GM21360 (cell line): ENCODE data around the gene TRAPPC1.

ENCODE experiments used
- ATAC-seq: cut with Tn5 transposase; IDR thresholded peaks from one replicate; pipeline ENCODE4 v1.9.1; 2021; ENCODE audit warnings: mild to moderate bottlenecking, moderate library complexity; ENCODE audit not compliant: unreplicated experiment

Gene TRAPPC1

GRCh38 chr17:7943291-7943690 is 11.5 kb upstream of the TRAPPC1 start:
- no peak for ATAC-seq

- no peak for ATAC-seq
Observed at GRCh38 chr17:7940743-7941142, 9.0 kb upstream of the TRAPPC1 start.

- ATAC-seq: no peak
Observed at GRCh38 chr17:7940034-7940433, 8.3 kb upstream of the TRAPPC1 start.

- no peak for ATAC-seq
Observed at GRCh38 chr17:7935859-7936258, 4.1 kb upstream of the TRAPPC1 start.

DNA sequence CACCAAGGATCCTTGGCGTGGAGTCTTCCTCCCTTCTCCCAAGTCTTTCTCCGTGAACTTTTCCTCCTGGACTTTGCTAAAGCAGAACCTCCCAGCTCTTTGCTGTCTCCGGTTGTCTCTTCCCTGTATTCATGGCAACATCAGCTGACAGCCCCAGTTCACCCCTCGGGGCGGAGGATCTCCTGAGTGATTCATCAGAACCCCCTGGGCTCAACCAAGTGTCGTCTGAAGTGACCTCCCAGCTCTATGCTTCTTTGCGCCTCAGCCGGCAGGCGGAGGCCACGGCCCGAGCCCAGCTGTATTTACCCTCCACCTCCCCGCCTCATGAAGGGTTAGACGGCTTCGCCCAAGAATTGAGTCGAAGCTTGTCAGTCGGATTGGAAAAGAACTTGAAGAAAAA is 1.2 kb upstream of the TRAPPC1 start:
- ATAC-seq: no peak

GRCh38 chr17:7932483-7932891 is 741 bp upstream of the TRAPPC1 start:
- ATAC-seq: no peak

GRCh38 chr17:7930841-7931631 is 710 bp downstream of the TRAPPC1 start:
- no peak for ATAC-seq

DNA sequence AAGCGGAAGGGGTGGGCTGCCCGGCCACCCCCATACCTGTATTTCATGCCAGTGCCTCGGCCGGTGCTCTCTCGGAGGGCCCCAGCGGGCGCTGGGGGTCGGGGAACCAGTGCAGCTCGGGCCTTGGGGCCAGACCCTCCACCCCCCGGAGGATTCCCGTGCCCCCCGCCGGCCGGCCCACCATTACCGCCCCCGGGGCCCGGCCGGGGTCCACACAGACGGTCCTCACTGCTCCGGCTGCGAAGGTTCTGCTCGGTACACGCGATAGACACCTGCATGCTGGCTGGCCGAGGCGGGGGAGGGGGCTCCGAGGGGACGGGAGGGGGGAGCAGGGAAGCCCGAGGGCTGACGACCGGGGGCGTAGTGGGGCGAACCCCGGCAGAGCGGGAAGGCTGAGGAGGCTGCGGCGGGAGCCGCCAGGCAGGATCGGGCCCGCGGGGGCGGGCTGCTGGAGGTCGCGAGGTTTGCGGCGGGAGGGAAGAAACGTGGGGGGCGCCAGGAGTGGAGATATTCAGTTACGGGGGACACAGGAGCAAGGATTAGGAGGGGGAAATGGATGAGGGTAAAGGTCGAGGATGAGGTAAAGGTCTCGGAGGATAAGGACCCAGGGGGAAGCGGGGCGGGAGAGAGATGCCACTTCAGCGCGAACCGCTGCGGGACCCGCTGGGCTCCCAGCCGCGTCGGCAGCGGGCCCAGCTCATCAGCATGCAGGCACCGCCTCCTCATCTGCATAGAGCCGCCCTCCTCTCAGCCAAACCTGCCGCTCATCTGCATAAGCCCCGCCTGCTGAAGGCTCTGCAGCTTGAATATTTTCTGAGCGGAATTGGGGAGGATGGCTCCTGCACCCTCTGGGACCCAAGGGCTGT is 2.4 kb downstream of the TRAPPC1 start, which contains the start of gene KCNAB3:
Gene KCNAB3 (minus strand): TSS at position 699 of the 866 bp plus-strand sequence. CDS start 421 bp downstream, at position 278.
- ATAC-seq: no peak

DNA sequence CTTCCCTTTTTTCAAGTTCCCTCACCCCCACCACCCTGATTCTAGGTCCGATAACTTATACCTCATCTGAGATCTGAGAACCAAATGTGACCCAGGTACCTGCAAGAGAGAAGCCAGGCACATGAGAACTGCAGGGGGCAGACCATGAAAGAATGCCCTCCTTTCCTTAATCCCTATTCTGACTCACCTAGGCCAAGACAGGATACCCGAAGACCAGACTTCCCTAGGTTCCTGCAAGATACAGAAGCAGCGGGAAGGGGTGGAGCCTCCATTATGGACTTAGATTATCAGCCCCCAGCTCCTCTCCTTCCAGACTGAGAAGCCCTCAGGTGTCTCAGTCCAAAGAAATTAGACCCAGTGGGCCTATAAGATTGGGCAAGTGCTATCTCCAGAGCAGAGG is 4.2 kb downstream of the TRAPPC1 start:
- ATAC-seq: no peak

DNA sequence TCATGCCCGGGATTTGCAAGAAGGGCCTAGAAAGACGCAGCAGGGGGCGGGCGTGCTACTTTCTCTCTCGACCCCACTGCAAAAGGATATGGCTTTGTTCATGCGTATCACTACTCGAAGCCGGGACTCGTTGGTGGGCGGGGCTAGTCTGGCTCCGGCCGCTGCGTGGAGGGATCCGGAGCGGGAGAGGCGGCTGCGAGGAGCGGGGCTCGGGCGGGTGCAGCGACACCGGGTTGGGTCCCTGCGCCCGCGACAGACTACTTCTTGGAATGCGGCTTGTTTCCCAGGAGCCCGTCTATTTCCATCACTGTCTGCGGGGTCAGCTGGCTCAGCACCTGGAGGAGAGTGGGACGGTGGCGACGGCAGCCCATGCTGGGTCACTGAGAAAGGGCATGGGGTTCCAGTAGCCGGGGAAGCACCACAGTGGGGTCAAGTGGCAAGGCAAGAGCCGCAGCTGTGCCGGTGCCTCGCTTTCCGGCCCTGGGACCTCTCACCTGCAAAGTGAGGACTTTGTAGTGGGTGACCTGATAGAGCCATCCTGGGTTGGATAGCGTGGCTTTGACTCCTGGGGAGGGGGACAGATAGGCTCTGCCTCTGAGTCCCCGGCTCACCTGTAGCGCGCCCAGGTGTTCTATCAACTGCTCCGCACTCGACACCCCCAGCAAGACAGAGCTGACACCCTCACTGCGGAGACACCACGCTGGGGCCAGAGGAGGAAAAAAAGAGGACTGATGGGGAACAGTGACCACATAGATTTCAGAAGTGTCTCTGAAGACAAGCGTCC is 8.7 kb downstream of the TRAPPC1 start:
- ATAC-seq: no peak

GRCh38 chr17:7922269-7922844 is 9.4 kb downstream of the TRAPPC1 start:
- no peak for ATAC-seq

- no peak for ATAC-seq
Observed at GRCh38 chr17:7916808-7917207, 14.9 kb downstream of the TRAPPC1 start.

- no peak for ATAC-seq
Observed at GRCh38 chr17:7916385-7916682, 15.4 kb downstream of the TRAPPC1 start.

GRCh38 chr17:7915611-7916384 is 15.9 kb downstream of the TRAPPC1 start, which contains the start of gene RNF227:
Gene RNF227, minus strand, starts transcription at chr17:7916289. Its CDS starts 94 bp downstream, at chr17:7916195.
- peak; percentile 79 for ATAC-seq

GRCh38 chr17:7915179-7915610 is 16.6 kb downstream of the TRAPPC1 start:
- no peak for ATAC-seq

GRCh38 chr17:7912927-7913524 is 18.7 kb downstream of the TRAPPC1 start:
- ATAC-seq: no peak

- no peak for ATAC-seq
Observed at GRCh38 chr17:7911116-7911515, 20.6 kb downstream of the TRAPPC1 start.

DNA sequence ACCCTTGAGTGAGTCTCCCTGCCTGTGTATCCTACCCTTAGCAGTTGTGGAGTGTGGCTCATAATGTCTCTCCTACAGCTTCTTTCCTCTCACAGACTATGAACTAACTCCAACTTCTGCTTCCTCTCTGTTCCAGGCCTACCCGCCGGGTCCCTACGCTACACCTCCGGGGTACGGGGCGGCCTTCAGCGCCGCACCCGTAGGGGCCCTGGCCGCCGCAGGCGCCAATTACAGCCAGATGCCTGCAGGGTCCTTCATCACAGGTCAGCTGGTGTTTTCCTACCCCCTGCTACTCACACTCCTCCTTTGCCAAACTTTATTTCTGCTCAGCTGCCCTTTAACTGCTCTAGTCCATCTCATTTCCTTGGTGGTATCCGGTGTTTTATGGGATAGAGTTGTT is 21.0 kb downstream of the TRAPPC1 start:
- ATAC-seq: no peak

DNA sequence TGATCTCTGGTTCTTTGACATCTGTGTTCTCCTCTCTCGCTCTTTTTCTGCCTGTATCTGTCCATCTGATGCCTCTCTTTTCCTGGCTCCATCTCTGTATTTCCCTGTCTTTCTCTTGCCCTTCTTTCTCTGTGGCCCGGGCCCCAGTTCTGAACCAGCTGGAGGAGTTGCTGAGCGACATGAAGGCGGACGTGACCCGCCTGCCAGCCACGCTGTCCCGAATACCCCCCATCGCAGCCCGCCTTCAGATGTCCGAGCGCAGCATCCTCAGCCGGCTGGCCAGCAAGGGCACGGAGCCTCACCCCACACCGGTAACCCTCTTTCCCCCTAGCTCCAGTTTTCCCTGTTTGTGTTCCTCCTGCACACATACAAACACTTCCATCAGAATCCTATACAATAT is 21.5 kb downstream of the TRAPPC1 start:
- no peak for ATAC-seq

DNA sequence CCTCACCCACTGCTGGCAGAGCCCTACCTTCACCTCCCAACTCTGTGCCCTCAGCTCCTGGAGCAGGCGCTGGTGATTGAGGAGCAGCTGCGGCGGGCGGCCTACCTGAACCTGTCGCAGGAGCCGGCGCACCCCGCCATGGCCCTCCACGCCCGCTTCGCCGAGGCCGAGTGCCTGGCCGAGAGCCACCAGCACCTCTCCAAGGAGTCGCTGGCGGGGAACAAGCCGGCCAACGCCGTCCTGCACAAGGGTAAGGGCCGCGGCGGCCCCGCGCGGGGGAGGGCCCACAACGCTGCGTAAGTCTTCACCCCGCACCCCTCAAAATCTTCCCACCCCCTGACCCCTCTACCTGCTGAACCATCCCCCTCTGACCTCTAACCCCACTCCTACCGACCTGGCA is 22.7 kb downstream of the TRAPPC1 start:
- ATAC-seq: no peak
